Activated T-helper 1 cell treated with anti-CD3 and anti-CD28 coated beads, Interleukin-2, amount 50 U/mL, for 16 hours (primary cell): Measurements from ENCODE around the gene ISG20.

ENCODE experiments used
- DNase-seq, 2 donors: peaks; one replicate each; pipeline ENCODE4 v3.0.0-alpha.2; 2020; ENCODE audit warnings: low read depth in 1 of 2, low spot score in 1 of 2

Gene ISG20

DNA sequence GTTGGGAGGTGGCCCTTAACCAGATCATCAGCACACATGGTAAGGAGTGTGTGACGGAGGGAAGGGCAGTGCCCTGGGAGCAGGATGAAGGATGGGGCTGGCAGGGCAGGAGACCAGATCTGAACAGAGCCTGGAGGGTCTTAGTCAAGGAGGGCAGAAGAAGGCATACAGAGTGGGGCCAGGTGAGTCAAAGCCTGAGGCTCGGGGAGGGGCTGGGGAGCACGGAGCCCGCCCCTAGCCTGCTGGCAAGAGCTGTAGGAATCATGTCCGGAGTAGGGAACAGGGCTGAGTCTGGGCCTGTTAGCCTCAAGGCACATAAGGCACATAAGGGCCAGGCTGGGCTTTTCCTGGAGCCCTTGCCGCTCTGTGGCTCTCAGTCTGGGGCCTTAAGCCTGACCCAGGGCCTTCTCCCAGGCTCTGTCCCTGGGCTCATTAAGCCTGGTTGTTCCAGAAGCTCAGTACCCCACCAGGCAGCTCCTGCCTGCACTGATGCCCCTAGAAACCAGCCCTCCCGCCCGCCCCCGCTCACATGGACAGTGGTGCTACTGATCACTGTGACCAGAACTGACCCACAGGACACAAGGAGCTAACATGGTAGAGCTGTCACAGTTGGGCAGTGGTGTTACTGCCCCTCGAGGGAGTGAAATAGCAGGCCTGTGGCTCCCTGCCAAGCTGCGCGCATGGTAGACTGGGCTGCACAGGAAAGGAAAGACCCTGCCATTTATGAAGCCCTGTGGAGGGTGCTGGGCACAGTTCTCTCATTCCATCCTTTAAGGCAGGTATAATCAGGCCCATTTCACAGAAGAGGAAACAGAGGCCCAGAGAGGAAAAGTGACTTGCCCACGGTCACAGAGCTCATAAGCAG is 14.6 kb downstream of the ISG20 start:
- no peak for DNase-seq

DNA sequence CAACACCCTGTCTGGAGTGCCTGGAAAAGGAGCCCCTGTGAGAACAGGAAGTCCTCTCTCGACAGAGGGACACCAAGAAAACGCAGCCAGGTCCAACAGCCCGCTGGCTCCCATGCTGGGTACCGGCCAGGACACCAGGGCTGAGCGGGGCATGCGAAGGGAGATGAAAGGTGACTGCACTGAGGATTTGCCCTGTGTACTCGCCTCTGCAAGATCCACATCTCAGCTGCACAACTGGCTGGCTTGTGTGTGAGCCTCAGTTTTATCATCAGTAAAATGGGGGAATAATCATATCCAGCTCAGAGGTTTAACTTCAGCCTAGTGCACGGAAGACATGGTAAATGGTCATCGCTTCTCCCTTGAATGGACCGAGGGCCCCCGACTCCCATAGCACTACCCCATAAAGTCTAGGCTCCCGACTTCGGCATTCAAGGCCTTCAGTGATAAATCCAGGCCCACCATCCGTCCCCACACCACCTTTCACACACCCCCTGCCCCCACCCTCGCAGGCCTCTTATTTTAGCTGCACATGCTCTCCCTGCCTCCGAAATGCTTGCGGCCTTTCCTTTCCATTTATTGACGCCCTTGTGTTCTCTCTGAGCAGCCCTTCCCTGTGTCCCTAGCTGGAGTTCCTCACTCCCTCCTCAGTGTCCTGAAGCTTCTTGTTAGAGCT is 15.8 kb downstream of the ISG20 start:
- DNase-seq = no peak

DNA sequence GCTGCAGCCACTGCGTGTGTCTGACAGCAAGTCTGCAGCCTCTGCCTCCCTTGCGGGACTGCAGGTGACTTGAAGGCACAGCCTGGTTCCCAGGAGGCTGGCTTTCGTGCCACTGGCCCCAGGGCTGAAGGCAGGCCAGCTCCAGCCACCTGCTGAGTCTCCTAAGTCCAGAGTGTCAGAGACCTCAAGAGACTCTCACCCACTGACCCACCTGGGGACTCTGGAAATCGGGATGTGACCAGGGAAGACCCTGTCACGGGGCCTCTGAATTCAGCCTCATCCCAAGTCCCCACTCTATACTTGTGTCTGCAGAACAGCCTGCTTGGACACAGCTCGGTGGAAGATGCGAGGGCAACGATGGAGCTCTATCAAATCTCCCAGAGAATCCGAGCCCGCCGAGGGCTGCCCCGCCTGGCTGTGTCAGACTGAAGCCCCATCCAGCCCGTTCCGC is 16.3 kb downstream of the ISG20 start:
- DNase-seq = no peak

DNA sequence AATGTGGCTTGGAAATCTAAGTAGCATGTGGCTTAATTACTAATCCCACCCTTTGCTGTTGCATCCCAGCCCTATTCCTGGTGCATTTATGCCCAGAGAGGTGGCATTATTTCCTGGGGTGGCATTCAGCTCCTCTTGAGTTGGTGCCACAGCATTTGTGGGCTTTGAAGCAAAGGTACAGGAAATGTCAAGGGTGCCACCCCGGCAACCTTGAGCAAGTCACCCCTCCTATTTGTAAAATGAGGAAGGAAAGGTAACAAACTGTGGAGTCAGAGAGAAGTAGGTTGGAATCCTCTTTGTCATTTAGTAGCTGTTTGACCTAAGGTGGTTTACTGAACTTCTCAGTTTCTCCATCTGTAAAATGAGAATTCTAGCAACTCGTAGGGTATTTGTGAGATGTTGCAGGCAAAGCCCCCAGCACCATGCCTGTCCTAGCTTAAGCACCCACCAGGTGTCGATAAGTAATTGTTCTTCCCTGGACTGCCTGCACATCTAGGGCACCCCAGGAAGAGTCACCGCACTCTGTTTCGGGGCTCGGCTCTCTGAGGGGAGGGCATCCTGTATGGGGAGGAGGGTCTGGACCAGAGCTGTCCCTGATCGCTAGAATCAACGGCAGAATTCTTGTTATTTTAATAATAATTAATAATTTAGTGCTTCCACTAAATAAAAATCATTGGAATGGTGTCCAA is 17.1 kb downstream of the ISG20 start:
- no peak for DNase-seq

DNA sequence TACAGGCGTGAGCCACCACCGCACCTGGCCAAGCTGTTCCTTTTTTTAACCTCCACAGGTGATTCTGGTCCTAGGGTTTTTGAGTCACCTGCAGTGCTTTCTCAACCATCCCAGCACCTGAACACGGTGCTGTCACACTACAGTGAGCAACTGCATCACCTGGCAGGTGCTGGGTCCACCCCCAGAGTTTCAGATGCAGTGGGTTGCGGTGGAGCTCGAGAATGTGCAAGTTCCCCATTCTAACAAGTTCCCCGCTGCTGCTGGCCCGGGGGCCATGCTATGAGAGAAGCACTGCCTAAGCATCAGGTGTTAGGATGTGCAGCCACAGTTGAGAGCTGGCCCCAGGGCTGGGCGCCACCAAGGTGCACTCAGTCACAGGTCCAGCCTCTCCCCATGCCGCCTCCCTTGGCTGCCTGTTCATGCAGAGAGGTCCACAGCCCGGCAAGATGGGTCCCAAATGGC is 18.0 kb downstream of the ISG20 start:
- DNase-seq = no peak

DNA sequence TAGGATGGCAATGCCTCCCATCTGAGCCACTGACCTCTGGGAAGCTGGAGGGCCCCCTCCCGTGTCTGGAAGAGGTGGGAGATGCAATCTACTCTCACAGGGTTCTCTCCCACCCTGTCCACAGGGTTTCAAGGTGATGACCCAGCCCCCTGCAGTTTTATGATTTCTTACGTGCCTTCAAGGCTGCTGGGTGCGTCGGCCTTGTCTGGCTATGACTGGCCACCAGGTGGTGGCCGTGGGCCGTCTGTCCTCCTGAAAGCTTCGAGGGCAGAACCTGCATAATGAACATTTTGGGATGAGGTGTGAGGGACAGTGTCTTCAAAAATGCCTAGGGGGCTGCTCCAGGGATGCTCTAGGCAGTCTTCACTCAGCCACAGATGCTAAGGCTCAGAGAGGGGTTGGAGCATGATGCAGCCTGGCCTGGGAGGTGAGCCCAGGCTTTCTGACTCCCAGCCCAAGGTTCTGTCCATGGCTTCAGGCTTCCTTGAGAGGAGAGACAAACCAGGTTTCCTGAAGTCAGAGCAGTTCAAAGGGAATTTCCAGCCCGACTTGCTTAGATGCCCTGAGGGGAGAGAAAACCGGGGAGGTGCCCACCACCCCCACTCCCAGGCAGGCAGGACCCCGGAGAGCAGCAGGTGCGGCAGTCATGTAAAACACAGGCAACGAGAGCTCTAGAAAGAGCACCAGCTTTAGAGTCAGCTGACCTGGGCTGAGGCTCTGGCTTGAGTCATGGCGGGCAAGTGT is 18.7 kb downstream of the ISG20 start:
- DNase-seq = no peak

DNA sequence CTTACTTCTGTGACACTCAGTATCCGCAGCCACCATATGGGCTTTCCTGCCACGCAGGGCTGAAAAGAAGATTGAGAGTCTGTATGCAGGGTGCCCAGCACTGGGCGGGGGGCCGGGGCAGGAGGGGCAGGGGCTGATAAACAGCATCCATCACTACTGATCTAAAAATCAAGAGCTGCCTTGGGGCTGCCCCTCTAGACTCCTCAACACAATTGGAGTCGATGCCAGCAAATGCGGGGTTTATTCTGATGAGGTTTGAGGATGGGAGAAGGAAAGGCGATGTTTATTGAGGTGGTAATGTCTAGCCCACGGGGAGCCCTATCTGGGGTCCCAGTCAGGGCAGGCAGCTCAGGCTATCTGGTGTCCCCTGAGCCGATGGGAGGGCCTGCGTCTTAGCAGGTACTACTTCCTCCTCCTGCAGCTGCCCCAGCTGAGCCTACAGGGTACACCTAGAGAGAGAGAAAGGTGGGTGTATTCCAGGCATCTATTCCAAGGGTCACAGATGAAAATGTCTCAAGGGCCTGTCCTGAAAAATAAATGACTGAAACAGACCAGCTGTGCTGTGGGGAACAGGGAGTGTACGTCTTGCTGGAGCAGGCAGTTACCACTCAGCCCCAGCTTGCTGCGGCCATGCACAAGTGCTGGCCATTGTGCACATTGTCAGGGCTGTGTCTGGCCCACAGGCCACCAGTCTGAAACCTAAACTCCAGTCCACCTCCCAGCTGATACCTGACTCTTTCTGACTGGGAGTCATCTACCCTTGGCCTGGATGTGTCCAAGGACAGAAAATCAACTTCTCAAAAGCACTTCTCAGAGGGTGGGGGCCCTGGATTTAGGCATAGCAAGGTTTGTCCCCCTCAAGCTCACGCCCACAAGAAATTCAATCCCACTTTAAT is 19.5 kb downstream of the ISG20 start:
- DNase-seq = no peak

DNA sequence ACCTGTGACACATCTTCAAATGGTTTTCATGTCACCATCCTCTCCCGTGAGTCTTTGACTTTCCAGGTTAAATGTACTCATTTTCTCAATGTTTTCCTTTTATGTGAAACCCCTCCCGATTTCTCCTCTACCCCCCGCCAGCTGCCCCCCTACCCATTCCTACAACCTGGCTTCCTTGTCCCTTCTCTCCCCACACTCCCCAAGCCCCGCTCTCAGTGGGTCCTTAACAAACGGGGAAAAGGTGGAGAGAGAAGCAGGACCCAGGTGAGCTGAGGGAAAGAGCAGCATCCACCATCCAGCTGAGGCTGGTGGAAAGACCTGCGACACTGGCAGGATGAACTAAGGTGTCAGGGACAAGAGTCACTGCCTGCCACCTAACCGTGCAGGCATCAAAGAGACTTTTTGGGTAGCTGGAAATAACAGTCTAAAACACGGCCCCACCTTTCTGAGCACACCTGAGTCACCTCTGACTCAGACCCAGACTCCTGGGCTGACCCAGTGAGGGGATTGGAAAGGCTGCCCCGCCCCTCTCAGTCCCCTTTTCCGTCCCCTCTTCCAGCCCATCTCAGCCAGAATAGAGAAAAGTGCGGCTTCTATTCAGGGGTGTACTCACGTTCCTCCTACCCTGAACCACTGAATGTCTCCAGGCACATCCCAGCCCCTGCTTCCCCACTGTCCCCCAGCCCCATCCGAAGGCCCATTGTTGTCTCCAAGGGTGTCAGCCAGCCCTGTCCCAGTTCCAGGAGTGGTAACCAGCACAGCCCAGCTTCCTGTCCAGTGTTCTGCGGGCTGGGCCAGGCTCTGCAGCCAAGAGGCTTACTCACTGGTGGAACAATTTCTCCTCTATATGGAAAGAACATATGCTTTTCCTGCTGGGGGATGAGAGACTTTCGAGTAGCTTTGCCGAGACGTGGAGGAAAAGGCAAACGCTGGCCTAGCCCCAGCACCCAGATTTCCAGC is 20.4 kb downstream of the ISG20 start:
- no peak for DNase-seq

DNA sequence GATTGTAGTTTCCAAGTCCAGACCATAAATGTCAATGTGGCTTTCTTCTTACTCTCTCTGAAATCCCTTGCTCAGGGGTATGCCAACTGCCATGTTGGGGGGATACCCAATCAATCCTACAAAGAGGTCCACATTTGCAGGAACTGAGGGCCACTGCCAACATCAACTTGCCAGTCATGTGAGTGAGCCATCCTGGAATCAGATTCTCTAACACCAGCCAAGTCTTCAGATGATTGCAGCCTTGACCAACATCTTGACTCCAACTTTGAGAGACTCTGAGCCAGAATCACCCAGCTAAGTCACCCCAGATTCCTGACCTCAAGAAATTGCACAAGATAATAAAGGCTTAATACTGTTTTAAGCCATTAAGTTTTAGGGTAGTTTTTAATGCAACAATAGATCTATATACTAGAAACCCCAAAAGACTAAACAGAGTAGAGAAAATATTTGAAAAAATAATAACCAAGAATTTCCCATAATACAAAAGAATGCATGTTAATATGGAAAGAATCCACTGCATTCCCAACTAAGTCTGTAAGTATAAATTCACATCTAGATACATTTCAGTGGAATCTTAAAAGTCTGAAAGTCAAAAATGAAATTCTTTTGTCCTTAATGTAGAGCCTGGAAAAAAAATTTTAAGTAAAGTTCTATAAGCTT is 22.4 kb downstream of the ISG20 start:
- no peak for DNase-seq

DNA sequence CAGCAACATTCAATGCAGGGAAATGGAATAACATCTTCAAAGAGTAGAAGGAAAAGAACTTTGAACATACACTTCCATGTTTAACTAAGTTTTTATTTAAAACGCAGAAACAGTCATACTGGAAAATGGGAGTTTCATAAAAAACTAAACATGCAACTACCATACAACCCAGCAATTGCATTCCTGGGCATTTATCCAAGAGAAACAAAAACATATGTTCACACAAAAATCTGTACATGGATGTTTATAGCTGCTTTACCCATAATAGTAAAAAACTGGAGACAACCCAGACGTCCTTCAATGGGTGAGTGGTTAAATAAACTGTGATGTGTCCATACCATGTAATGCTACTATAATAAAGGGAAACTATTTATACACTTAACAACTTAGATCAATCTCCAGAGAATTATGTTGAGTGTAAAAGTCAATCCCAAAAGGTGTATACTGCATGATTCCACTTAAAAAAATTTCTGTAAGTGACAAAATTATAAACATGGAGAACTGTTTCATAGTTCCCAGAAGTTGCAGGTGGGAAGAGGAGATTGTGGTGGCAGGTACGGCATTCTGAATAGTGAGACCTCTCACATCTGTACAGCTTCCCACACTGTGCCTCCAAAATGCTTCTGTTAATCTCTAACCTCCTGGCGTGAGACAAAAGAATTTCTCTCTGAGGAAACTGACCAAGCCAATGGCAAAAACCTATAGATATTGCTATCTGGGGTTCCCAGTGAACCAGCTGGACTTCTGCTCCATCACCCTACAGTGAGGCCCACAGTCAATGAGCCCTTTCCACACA is 23.1 kb downstream of the ISG20 start:
- DNase-seq = no peak

DNA sequence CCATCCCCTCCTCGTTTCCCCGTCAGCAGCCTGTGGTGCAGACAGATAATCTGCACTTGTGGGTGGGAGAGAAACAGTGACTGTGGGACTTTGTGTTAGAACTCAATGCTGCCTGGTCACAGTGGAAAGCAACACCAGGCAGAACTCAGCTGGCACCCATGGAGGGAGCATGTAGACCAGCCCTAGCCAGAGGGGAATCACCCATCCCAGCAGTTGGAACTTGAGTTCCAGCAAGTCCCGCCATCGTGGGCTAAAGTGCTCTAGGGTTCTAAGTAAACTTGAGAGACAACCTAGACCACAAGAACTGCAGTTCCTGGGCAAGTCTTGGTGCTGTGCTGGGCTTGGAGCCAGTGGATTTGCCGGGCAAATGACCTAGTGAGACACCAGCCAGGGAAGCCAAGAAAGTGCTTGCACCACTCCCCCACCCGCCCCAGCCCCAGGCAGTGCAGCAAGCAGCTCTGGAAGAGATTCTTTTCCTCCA is 24.4 kb downstream of the ISG20 start:
- no peak for DNase-seq

DNA sequence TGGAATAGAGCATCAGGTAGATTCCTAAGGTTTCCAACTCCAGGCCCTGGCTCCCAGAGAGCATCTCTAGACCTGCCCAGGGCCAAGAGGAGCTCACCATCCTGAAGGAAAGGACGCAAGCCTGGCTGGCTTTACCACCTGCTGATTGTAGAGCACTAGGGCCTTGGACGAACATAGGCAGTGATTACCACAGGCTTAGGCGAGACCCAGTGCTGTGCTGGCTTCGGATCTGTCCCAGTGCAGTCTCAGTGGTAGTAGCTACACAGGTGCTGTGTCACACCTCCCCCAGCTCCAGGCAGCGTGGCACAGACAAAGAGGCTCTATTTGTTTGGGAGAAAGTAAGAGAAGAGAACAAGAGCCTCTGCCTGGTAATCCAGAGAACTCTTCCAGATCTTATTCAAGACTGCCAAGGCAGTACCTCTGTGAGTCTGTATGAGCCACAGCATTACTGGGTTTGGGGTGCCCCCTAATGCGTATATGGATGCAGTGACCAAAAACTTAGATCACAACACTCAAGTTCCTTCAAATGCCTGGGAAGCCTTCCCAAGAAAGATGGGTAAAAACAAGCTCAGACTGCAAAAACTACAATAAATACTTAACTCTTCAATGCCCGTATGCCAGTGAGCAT is 25.4 kb downstream of the ISG20 start:
- DNase-seq = no peak

DNA sequence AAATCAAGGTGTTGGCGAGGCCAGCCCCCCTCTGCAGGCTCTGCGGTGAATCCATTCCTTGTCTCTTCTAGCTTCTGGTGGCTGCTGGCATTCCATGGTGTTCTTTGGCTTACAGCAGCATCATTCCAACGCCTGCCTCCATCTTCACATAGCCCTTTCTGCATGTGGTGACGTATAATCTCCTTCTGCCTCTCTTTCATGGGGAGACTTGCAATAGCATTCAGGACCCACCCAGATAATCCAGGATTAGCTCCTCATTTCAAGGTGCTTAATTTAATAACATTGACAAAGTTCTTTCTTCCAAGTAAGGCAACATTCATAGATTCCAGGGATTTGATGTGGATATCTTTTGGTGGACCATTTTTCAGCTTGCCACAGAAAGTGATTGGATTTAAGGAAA is 35.8 kb downstream of the ISG20 start:
- DNase-seq = no peak

DNA sequence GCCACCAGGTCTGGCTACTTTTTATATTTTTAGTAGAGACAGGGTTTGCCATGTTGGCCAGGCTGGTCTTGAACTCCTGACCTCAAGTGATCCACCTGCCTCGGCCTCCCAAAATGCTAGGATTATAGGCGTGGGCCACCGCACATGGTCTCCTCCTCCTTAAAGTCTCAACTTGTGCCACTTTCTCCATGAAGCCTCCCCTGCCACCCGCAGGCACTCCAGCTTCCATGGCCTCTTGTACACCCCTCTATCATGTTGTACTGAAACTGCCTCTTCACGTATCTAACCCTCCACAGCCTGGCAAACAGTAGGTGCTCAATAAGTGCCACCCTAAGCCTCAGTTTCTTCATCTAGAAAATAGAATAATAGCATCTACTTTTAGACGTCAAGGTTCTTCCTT is 39.9 kb downstream of the ISG20 start:
- DNase-seq = no peak

DNA sequence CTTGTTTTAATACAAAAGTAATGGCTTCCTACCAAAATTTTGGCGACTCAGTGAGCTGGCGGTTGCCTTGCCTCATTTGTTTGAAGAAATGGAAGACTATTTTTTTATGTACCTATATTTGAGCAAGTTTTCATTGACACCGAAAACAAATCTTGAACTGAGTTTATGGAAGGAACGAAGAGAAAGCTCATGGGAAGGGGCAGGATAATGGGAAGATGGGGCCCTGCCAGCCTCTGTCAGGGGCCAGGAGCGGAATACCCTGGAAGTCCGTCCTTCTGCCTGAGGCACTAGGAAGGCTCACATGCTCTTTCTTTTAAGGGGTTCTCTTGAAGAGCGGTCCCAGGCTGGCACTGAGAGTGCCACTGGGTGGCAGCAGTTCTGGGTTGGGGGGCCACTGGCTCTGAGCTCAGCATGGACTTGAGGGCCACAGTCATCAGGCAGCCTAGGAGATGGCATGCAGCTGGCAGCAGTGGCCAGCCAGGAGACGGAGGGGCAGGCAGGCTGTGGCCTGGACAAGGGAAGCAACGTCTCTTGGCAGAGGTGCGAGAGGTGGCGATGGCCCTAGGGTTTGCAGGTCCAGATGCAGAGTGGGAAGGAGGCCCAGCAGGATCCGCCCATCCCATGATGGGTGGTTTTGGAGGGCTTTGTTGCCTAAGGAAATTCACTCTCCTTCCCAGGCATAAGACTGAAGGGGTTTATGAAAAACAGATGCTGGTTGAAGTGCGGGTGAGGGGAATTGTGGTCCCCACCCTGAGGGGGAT is 41.6 kb downstream of the ISG20 start:
- no peak for DNase-seq

DNA sequence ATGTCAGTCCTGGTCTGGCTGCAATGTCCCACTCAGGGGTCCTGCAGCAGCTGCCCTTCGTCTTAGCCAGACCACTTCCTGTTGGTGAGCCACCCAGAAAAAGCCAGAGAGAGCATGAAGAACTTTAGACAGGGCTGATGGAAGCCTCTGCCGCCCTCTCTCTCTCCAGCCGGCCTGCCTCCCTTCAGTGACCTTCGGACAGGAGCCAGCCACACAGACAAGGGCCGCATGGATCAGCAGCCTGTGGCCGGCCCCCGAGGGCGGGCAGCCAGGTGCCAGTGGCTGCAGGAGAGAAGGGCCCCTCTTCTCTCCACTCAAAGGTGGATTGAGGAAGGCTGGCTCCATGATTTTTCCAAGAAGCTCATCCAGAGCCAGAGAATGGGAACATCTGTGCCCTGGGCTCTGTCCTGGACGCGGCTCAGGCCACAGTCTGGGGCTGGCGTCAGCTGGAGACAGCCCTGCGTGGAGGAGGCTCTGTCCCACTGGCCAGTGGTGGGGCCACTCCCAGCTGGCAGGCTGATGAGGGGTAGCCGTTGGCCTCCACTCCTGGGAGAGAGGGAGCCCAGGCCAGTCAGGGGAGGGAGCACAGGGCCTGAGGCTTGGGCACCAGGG is 42.9 kb downstream of the ISG20 start:
- DNase-seq = no peak
